ENCODE data around the gene NPIPA3.
"Not testable (repeated sequence)": the region's sequence is repeated elsewhere in the genome, so short reads cannot be mapped to it uniquely, and the experiment has no call there.

The NPIPA3 gene

DNA sequence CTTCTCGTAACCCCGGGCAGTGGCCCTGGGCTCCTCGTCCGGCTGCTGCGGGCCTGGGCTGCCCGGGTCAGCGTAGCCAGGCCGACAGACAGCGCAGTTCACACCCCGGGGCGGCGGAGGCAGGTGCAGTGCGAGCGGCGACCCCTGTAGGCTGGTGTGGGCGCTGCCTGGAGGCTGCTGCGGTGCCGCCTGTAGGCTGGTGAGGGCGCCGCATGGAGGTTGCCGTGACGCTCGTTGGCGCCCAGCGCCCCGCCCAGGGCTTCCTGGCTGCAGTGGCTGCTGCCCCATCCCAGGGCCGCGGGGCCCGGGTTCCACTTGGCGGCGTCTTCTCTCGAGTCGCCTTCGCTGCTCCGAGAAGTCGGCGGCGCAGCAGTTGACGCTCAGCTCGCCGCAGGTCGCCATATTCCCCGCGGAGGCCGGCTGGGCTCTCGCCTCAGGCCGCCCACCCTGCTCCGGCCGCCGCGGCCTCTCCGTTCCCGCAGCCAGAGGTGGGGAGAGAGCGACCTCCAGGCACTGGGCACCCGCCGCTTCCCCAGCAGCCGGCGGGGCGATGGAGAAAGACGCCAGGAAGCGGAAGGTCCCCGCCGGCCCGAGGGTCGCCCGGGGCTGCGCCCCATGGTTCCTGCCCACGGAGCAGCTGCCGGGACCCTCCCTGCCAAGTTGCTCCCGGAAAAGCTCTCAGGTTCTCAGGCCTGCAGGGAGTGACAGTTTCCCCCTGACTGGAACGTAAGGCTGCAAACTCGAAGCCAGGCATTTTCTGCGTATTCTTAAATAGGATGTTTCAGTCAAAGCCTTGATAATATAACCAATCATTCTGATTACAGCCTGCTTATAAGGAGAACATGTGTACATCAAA is at the start of gene NPIPA3:
TSS of gene NPIPA3 (plus strand) at position 256 of the 856 bp plus-strand sequence. CDS start 5,533 bp downstream, outside the sequence.
- not testable (repeated sequence) for H3K4me2 ChIP-seq (ENCODE audit: low read depth, low read length, poor library complexity, severe bottlenecking); H3K9ac ChIP-seq (ENCODE audit: low read depth, low read length, poor library complexity, severe bottlenecking); H3K4me1 ChIP-seq (ENCODE audit: insufficient read depth, low read length, poor library complexity, severe bottlenecking); H3K9me2 ChIP-seq (replicated peaks; ENCODE audit: low read depth, low read length); H4K20me1 ChIP-seq (ENCODE audit: insufficient read depth, low read length, poor library complexity, severe bottlenecking); H3F3A ChIP-seq (ENCODE audit: low read depth); H2AFZ ChIP-seq (ENCODE audit: low read length); H3K4me3 ChIP-seq (ENCODE audit: low read length, poor library complexity, severe bottlenecking); H3K27me3 ChIP-seq (ENCODE audit: insufficient read depth, low read length, poor library complexity, severe bottlenecking); H3K36me3 ChIP-seq (ENCODE audit: insufficient read depth, low read length); H3K9me3 ChIP-seq (ENCODE audit: insufficient read depth, low read depth, low read length); H3K79me2 ChIP-seq (ENCODE audit: insufficient read depth, low read length)

GRCh38 chr16:14658063-14658462 is 45.1 kb upstream of the NPIPA3 start:
- no peaks in the 10 kb centered on the region for H3K79me2 ChIP-seq (ENCODE audit: insufficient read depth, low read length)
- no peak overlapping the region for H3K4me3 ChIP-seq (ENCODE audit: low read length, poor library complexity, severe bottlenecking)
- no peaks in the 10 kb centered on the region for H3F3A ChIP-seq (ENCODE audit: low read depth)
- TF ChIP-seq EZH2phosphoT487 (IDR thresholded peaks at IDR 0.05; ENCODE audit: borderline replicate concordance) (no peak), CTCF (conservative IDR thresholded peaks at IDR 0.05; ENCODE audit: low read length) (no peak)
- H3K4me2 ChIP-seq (ENCODE audit: low read depth, low read length, poor library complexity, severe bottlenecking), result no peak overlapping the region
- peaks cover 14% of the 10 kb centered on the region; the same call in 1 of the 2 replicates for H3K36me3 ChIP-seq (ENCODE audit: insufficient read depth, low read length)
- H2AFZ ChIP-seq (ENCODE audit: low read length), result no peak overlapping the region
- H3K4me1 ChIP-seq (ENCODE audit: insufficient read depth, low read length, poor library complexity, severe bottlenecking), result peaks cover 3% of the 10 kb centered on the region
- H4K20me1 ChIP-seq (ENCODE audit: insufficient read depth, low read length, poor library complexity, severe bottlenecking), result no peaks in the 10 kb centered on the region
- H3K9me2 ChIP-seq (replicated peaks; ENCODE audit: low read depth, low read length), result no peaks in the 10 kb centered on the region
- no peak overlapping the region for H3K9ac ChIP-seq (ENCODE audit: low read depth, low read length, poor library complexity, severe bottlenecking)
- no peaks in the 10 kb centered on the region for H3K9me3 ChIP-seq (ENCODE audit: insufficient read depth, low read depth, low read length)
- H3K27me3 ChIP-seq (ENCODE audit: insufficient read depth, low read length, poor library complexity, severe bottlenecking), result no peaks in the 10 kb centered on the region

GRCh38 chr16:14667347-14668266 is 35.6 kb upstream of the NPIPA3 start:
- Histone ChIP-seq H3K9me3 (ENCODE audit: insufficient read depth, low read depth, low read length) (no peaks in the 10 kb centered on the region), H3K79me2 (ENCODE audit: insufficient read depth, low read length) (no peaks in the 10 kb centered on the region), H3K4me1 (ENCODE audit: insufficient read depth, low read length, poor library complexity, severe bottlenecking) (no peaks in the 10 kb centered on the region), H3F3A (ENCODE audit: low read depth) (no peaks in the 10 kb centered on the region), H4K20me1 (ENCODE audit: insufficient read depth, low read length, poor library complexity, severe bottlenecking) (no peaks in the 10 kb centered on the region), H3K9ac (ENCODE audit: low read depth, low read length, poor library complexity, severe bottlenecking) (no peak overlapping the region), H3K4me3 (ENCODE audit: low read length, poor library complexity, severe bottlenecking) (no peak overlapping the region), H3K36me3 (ENCODE audit: insufficient read depth, low read length) (peaks cover 23% of the 10 kb centered on the region; the same call in 1 of the 2 replicates), H3K9me2 (replicated peaks; ENCODE audit: low read depth, low read length) (no peaks in the 10 kb centered on the region), H3K27me3 (ENCODE audit: insufficient read depth, low read length, poor library complexity, severe bottlenecking) (no peaks in the 10 kb centered on the region), H3K4me2 (ENCODE audit: low read depth, low read length, poor library complexity, severe bottlenecking) (no peak overlapping the region), H2AFZ (ENCODE audit: low read length) (no peak overlapping the region)
- TF ChIP-seq CTCF (conservative IDR thresholded peaks at IDR 0.05; ENCODE audit: low read length) (no peak), EZH2phosphoT487 (IDR thresholded peaks at IDR 0.05; ENCODE audit: borderline replicate concordance) (no peak)
